Esophagus muscularis mucosa (tissue), 3 donors: ENCODE data around the gene DAZAP1.

Experiments used
- EP300 ChIP-seq: sonication (generic); formaldehyde crosslinking; IDR thresholded peaks from one replicate; pipeline ENCODE4 v1.6.1; 2017; ENCODE audit warnings: antibody characterized with exemption
- POLR2A ChIP-seq: fragments of 450-650 bp; IDR thresholded peaks from one replicate; pipeline ENCODE4 v1.6.1; 2017; ENCODE audit warnings: antibody characterized with exemption, moderate library complexity, mild to moderate bottlenecking, low read depth
- POLR2AphosphoS5 ChIP-seq, 2 donors: sonication (generic); formaldehyde crosslinking; IDR thresholded peaks; one replicate each; pipeline ENCODE4 v1.6.1; 2017; ENCODE audit warnings: antibody characterized with exemption in 2 of 2

DNA sequence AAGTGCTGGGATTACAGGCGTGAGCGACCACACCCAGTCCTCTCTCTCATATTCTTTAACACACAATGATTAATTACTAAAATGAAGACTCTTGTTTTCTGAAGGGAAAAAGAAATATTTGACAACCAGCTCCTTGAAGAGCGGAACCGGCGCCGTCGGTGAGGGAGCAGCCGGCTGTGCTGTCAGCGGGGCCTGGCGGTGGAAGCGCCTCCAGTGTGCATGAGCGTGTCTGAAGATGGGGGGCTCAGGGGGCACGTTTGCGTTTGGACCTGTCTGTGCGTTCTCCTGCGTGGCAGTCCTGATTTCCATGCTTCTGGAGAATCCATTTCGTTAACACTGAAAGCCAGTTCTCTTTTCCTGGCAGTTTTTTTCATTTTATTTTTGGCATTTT lies 31.0 kb upstream of the DAZAP1 start:
- TF ChIP-seq EP300, result no peak
- TF ChIP-seq POLR2AphosphoS5 (IDR thresholded peaks at IDR 0.05), result no peak
- no peak for TF ChIP-seq POLR2A
